Suprapubic skin (tissue), 3 donors: ENCODE results near the gene MFGE8.

Experiments used
- EP300 ChIP-seq: sonication (generic); formaldehyde crosslinking; IDR thresholded peaks from one replicate; pipeline ENCODE4 v1.6.1; 2017; ENCODE audit warnings: antibody characterized with exemption
- POLR2A ChIP-seq, 2 donors: fragments of 450-650 bp; IDR thresholded peaks; one replicate each; pipeline ENCODE4 v1.6.1; 2017; ENCODE audit warnings: antibody characterized with exemption in 2 of 2, mild to moderate bottlenecking in 2 of 2, moderate library complexity in 2 of 2
- TF ChIP-seq, protein P1 (sequence below), 2 donors: fragments of 200-600 bp in 1 of 2; fragments of 450-650 bp in 1 of 2; sonication (generic) in 1 of 2; IDR thresholded peaks; one replicate each; pipeline ENCODE4 v1.5.1; 2016 to 2019; ENCODE audit warnings: antibody characterized with exemption in 2 of 2, mild to moderate bottlenecking in 1 of 2, moderate library complexity in 1 of 2

DNA sequence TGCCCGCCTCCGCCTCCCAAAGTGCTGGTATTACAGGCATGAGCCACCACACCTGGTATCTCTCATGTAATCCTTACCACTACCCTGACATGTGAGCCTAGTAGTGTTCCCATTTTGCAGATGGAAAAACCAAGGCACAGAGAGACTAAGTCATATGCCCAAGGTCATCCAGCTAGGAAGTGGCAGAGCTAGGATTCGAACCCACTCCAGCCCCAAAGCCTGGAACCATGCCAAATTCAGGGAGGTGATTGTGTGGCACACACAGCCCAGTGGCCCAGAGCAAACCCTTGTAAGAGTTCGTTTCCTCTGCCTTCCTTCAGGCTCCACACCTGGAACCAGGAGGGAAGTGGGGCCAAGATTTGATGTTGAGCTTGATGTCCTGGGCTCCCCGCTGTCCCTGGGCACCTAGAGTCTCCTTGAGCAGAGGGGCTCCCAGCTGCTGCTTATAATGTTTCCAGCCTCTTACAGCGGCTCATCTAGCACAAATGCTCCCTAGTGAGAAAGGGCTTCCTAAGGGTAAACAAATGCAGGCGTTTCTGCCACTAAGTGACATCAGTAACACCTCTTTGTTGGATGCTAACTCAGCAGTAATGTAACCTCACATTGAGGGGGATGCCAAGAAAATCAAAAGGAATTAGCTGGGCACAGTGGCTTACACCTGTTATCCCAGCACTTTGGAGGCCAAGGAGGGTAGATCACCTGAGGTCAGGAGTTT lies 21.5 kb downstream of the MFGE8 start:
- TF ChIP-seq, protein P1, sequence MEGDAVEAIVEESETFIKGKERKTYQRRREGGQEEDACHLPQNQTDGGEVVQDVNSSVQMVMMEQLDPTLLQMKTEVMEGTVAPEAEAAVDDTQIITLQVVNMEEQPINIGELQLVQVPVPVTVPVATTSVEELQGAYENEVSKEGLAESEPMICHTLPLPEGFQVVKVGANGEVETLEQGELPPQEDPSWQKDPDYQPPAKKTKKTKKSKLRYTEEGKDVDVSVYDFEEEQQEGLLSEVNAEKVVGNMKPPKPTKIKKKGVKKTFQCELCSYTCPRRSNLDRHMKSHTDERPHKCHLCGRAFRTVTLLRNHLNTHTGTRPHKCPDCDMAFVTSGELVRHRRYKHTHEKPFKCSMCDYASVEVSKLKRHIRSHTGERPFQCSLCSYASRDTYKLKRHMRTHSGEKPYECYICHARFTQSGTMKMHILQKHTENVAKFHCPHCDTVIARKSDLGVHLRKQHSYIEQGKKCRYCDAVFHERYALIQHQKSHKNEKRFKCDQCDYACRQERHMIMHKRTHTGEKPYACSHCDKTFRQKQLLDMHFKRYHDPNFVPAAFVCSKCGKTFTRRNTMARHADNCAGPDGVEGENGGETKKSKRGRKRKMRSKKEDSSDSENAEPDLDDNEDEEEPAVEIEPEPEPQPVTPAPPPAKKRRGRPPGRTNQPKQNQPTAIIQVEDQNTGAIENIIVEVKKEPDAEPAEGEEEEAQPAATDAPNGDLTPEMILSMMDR (IDR thresholded peaks at IDR 0.05): no peak
- TF ChIP-seq EP300: no peak
- no peak for TF ChIP-seq POLR2A (IDR thresholded peaks at IDR 0.05)
